A549 (cell line): ENCODE data around the gene MAP3K5. TPM values are rescaled to one million over a fixed set of nuclear protein-coding genes. Genes with fewer than 3 reads are reported as not detected.

ENCODE experiments used
- ATAC-seq, 2 experiments: fragments of 200-7000 bp in 1 of 2; fragments of >200 bp in 1 of 2; cut with Nextera tagmentation in 1 of 2; cut with Tn5 transposase in 1 of 2; 3 replicates each; pipeline versions ENCODE4 v1.8.0 to v1.9.1; 2018 to 2020; ENCODE audit warnings: mild to moderate bottlenecking in 1 of 2, moderate library complexity in 1 of 2
- CTCF ChIA-PET: fragments of 300-600 bp; sonication (Branson Sonifier 250); formaldehyde crosslinking; extraction: SDS; loops from one replicate; lab custom pipeline; 2021; ENCODE audit warnings: antibody characterized with exemption, inconsistent platforms; lab: Yijun Ruan, JAX
- POLR2A ChIA-PET: fragments of 350-600 bp; formaldehyde crosslinking; extraction: SDS; loops from one replicate; lab custom pipeline; 2021; ENCODE audit warnings: antibody characterized with exemption, inconsistent platforms; lab: Yijun Ruan, JAX
- DNase-seq, 2 experiments: peaks; one replicate each; pipeline versions ENCODE4 v3.0.0 to v3.0.0-alpha.2; 2011 to 2016; ENCODE audit warnings: low read depth in 1 of 2, low spot score in 1 of 2
- FAIRE-seq: peaks from 2 replicates; lab custom pipeline; 2011; peaks lifted over from hg19 to GRCh38; lab: Jason Lieb, UNC
- H3K27ac ChIP-seq, 2 experiments: fragments of >200 bp; sonication (Bioruptor Twin); formaldehyde crosslinking; 3 replicates each; pipeline ENCODE4 v1.5.1; 2016 to 2017
- H3K4me1 ChIP-seq: fragments of >200 bp; sonication (Bioruptor Twin); formaldehyde crosslinking; 3 replicates; pipeline ENCODE4 v1.6.1; 2016
- H3K4me2 ChIP-seq: fragments of >200 bp; sonication (Bioruptor Twin); formaldehyde crosslinking; 3 replicates; pipeline ENCODE4 v1.6.1; 2016
- H3K4me3 ChIP-seq: fragments of >200 bp; sonication (Bioruptor Twin); formaldehyde crosslinking; 3 replicates; pipeline ENCODE4 v1.5.1; 2016
- H3K9me3 ChIP-seq: fragments of >200 bp; sonication (Bioruptor Twin); formaldehyde crosslinking; 3 replicates; pipeline ENCODE4 v1.6.1; 2016
- BCL3 ChIP-seq: fragments of >200 bp; sonication (Bioruptor Twin); formaldehyde crosslinking; IDR thresholded peaks from 3 replicates; pipeline ENCODE4 v1.6.1; 2016
- CBX2 ChIP-seq: fragments of 200-600 bp; sonication (generic); IDR thresholded peaks from 2 replicates; pipeline ENCODE4 v1.6.1; 2016; ENCODE audit warnings: low read depth, mild to moderate bottlenecking, borderline replicate concordance
- CEBPB ChIP-seq, 2 experiments: fragments of >200 bp in 1 of 2; sonication (Bioruptor Twin) in 1 of 2; formaldehyde crosslinking in 1 of 2; IDR thresholded peaks; 2 replicates each; pipeline ENCODE4 v1.6.1; 2012 to 2016
- CTCF ChIP-seq: fragments of >200 bp; sonication (Bioruptor Twin); formaldehyde crosslinking; IDR thresholded peaks from 3 replicates; pipeline ENCODE4 v1.5.1; 2016
- FOSB ChIP-seq: fragments of 250-450 bp; sonication (Bioruptor Pico); IDR thresholded peaks from 2 replicates; pipeline ENCODE4 v1.5.0; 2020; ENCODE audit warnings: mild to moderate bottlenecking, moderate library complexity
- FOSL2 ChIP-seq, 2 experiments: fragments of 450-650 bp in 1 of 2; fragments of >200 bp in 1 of 2; sonication (Bioruptor Twin) in 1 of 2; formaldehyde crosslinking; IDR thresholded peaks; 2 replicates each; pipeline versions ENCODE4 v1.5.0 to v1.6.1; 2016 to 2020; ENCODE audit warnings: mild to moderate bottlenecking in 1 of 2, moderate library complexity in 1 of 2
- GATA3 ChIP-seq: IDR thresholded peaks from 2 replicates; pipeline ENCODE4 v1.6.1; 2012; ENCODE audit warnings: borderline replicate concordance
- HMGXB4 ChIP-seq: fragments of 250-450 bp; sonication (Bioruptor Pico); IDR thresholded peaks from 2 replicates; pipeline ENCODE4 v1.5.0; 2021; ENCODE audit warnings: mild to moderate bottlenecking, moderate library complexity, borderline replicate concordance
- JUN ChIP-seq, 2 experiments: fragments of >200 bp; sonication (Bioruptor Twin); formaldehyde crosslinking; IDR thresholded peaks; 2 replicates in 1 of 2; 3 replicates in 1 of 2; pipeline ENCODE4 v1.6.1; 2016 to 2017
- MAX ChIP-seq: IDR thresholded peaks from 2 replicates; pipeline ENCODE4 v1.6.1; 2012
- MAZ ChIP-seq: fragments of 150-350 bp; IDR thresholded peaks from 2 replicates; pipeline ENCODE4 v1.6.1; 2014; ENCODE audit warnings: antibody characterized with exemption, low read depth, low read length, borderline replicate concordance
- MYC ChIP-seq: IDR thresholded peaks from 2 replicates; pipeline ENCODE4 v1.6.1; 2012; ENCODE audit warnings: mild to moderate bottlenecking, inconsistent platforms, low read length, improper control_type of control experiment, borderline replicate concordance
- NFE2L2 ChIP-seq: fragments of 150-350 bp; conservative IDR thresholded peaks from 2 replicates; pipeline ENCODE4 v1.6.1; 2014; ENCODE audit warnings: low read length
- POLR2A ChIP-seq: IDR thresholded peaks from 2 replicates; pipeline ENCODE4 v1.6.1; 2012; ENCODE audit warnings: mild to moderate bottlenecking, low read length
- RAD21 ChIP-seq, 2 experiments: fragments of >200 bp in 1 of 2; sonication (Bioruptor Twin) in 1 of 2; formaldehyde crosslinking in 1 of 2; IDR thresholded peaks in 1 of 2; conservative IDR thresholded peaks in 1 of 2; 2 replicates in 1 of 2; 3 replicates in 1 of 2; pipeline ENCODE4 v1.6.1; 2012 to 2018; ENCODE audit warnings: inconsistent platforms in 1 of 2
- RCOR1 ChIP-seq: fragments of 150-350 bp; IDR thresholded peaks from 2 replicates; pipeline ENCODE4 v1.6.1; 2014; ENCODE audit warnings: antibody characterized with exemption, low read length, low read depth
- RFX5 ChIP-seq: fragments of 450-650 bp; IDR thresholded peaks from 2 replicates; pipeline ENCODE4 v1.7.1; 2014; ENCODE audit warnings: antibody characterized with exemption, mild to moderate bottlenecking, moderate library complexity
- SMC3 ChIP-seq: fragments of >200 bp; sonication (Bioruptor Twin); formaldehyde crosslinking; IDR thresholded peaks from 3 replicates; pipeline ENCODE4 v1.6.1; 2018; ENCODE audit warnings: inconsistent platforms
- TFCP2L1 ChIP-seq: fragments of 250-450 bp; sonication (Bioruptor Pico); IDR thresholded peaks from 2 replicates; pipeline ENCODE4 v1.5.0; 2021; ENCODE audit warnings: mild to moderate bottlenecking
- TP53 ChIP-seq: fragments of 250-450 bp; sonication (Bioruptor Pico); IDR thresholded peaks from 2 replicates; pipeline ENCODE4 v1.5.0; 2021; ENCODE audit warnings: mild to moderate bottlenecking, moderate library complexity
- ZC3H11A ChIP-seq: fragments of 450-650 bp; IDR thresholded peaks from 2 replicates; pipeline ENCODE4 v1.6.1; 2014; ENCODE audit warnings: antibody characterized with exemption, mild to moderate bottlenecking
- ZNF302 ChIP-seq: fragments of 250-450 bp; sonication (Bioruptor Pico); IDR thresholded peaks from 2 replicates; pipeline ENCODE4 v1.9.0; 2021; ENCODE audit warnings: inconsistent platforms, mild to moderate bottlenecking, moderate library complexity
- ZSCAN20 ChIP-seq: fragments of 250-450 bp; sonication (Bioruptor Pico); IDR thresholded peaks from 2 replicates; pipeline ENCODE4 v1.8.0; 2022; ENCODE audit warnings: mild to moderate bottlenecking, moderate library complexity
- WGBS: methylation state at CpG from one replicate; pipeline ENCODE4 v1.1.6; 2017; ENCODE audit errors: missing lambda C conversion rate; 5-methylcytosine and 5-hydroxymethylcytosine counted together
- polyA plus RNA-seq, 4 experiments: library from polyadenylated mRNA; depleted of rRNA in 3 of 4; stranded (reverse); fragments of >200 nt; fragmentation: RNase III in 1 of 4; extraction: RNeasy Plus Mini Kit Qiagen cat#74134 plus additional on column Dnase treatment in 1 of 4; gene quantifications; 2 replicates in 3 of 4; 3 replicates in 1 of 4; pipeline ENCODE4 v1.2.3, GENCODE V29; 2011 to 2017

The MAP3K5 gene
- polyA plus RNA-seq, 2 of the 4 experiments (the other 2 are of a cell fraction): 2.1 to 4.1 TPM

DNA sequence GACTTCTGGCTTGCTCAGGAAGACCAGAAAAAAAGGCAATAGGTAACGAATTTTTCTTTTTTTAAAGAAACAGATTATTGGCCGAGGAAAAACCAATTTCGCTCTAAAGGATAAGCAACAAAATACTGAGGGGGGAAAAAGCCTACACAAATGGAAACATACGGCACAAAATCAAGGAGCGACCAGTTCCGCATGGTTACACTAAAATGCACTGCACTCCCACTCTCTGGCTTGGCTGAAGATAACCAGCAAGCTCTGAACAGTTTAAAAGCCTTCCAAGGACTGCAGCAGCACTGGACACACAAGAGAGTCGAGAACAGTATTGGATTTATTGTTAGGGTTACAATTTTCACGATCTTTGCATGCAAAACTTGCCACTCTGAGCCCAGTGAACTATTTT, 241.2 kb downstream of the MAP3K5 start:
- ATAC-seq: no peak
- Histone ChIP-seq H3K27ac (peak overlapping the region; percentile 93 to 97; a peak in 5 of 6 replicates), H3K9me3 (no peaks in the 10 kb centered on the region), H3K4me2 (peak overlapping the region; percentile 82), H3K4me1 (peaks cover 30% of the 10 kb centered on the region), H3K4me3 (peak overlapping the region; percentile 98; the same call in 2 of the 3 replicates)
- ChIA-PET POLR2A (interaction anchor here (0.7 kb wide), 1 partner anchor 261 kb away, joined by 3 read pairs; the partner anchor contains the start of gene BCLAF1), CTCF (interaction anchor here (0.7 to 3.2 kb wide), 33 partner anchors 9 to 375 kb away, joined by 3 to 26 read pairs (median 5); partner anchors contain the start of gene MAP3K5)
- TF ChIP-seq TFCP2L1 (CRISPR knock-in tag) (no peak), CEBPB (IDR thresholded peaks at IDR 0.05) (no peak), TP53 (no peak), HMGXB4 (CRISPR knock-in tag) (no peak), JUN (IDR thresholded peaks at IDR 0.05) (no peak), GATA3 (no peak), NFE2L2 (no peak), FOSL2 (IDR thresholded peaks at IDR 0.05) (no peak), FOSL2 (CRISPR knock-in tag; IDR thresholded peaks at IDR 0.05) (no peak), MYC (no peak), FOSB (CRISPR knock-in tag) (no peak), ZC3H11A (no peak), RAD21 (conservative IDR thresholded peaks at IDR 0.05 in 1 of 2, IDR thresholded peaks at IDR 0.05 in 1 of 2) (no peak), CBX2 (no peak), BCL3 (no peak), POLR2A (no peak)
- FAIRE-seq: no peak
- WGBS: 86% methylated on average over 8 of the region's 8 CpGs
- DNase-seq: no peak

- 67% methylated on average over 12 of the region's 79 CpGs for WGBS
- CTCF ChIA-PET: interaction anchor here (0.6 to 3.2 kb wide), 40 partner anchors 10 to 324 kb away, joined by 3 to 26 read pairs (median 4); partner anchors contain the start of gene MAP3K5
- peak; percentile 58 to 80 for DNase-seq
- Histone ChIP-seq H3K9me3 (no peaks in the 10 kb centered on the region), H3K4me2 (peak within 1 kb of the TSS; percentile 82)
- TF ChIP-seq POLR2A: peak; percentile 44
- TF ChIP-seq ZSCAN20 (CRISPR knock-in tag): no peak
- TF ChIP-seq RFX5: no peak
- no peak for TF ChIP-seq RCOR1
- TF ChIP-seq JUN (IDR thresholded peaks at IDR 0.05): peak in 1 of 2 experiments; percentile 52; a peak in 1 of 5 replicates
- peak; percentile 87 for TF ChIP-seq CTCF
- TF ChIP-seq SMC3: peak; percentile 75
- TF ChIP-seq FOSL2 (IDR thresholded peaks at IDR 0.05): no peak
- TF ChIP-seq FOSL2 (CRISPR knock-in tag; IDR thresholded peaks at IDR 0.05): peak; percentile 19; the same call in 1 of the 2 replicates
- peak; percentile 63 to 89; a peak in 4 of 5 replicates for TF ChIP-seq RAD21 (conservative IDR thresholded peaks at IDR 0.05 in 1 of 2, IDR thresholded peaks at IDR 0.05 in 1 of 2)
- no peak for TF ChIP-seq ZNF302
- TF ChIP-seq MAZ: no peak
- peak; percentile 29; the same call in 1 of the 2 replicates for TF ChIP-seq HMGXB4 (CRISPR knock-in tag)
- TF ChIP-seq MAX: peak; percentile 60; the same call in 1 of the 2 replicates
- TF ChIP-seq, all 56 proteins: peak for 8
- Histone ChIP-seq H3K4me3 (peak within 1 kb of the TSS; percentile 98), H3K27ac (peak within 1 kb of the TSS; percentile 93 to 97), H3K4me1 (peaks cover 36% of the 10 kb centered on the region)
- POLR2A ChIA-PET: interaction anchor here (0.7 kb wide), 1 partner anchor 261 kb away, joined by 3 read pairs; the partner anchor contains the start of gene BCLAF1
- ATAC-seq: peak; percentile 90 to 94
- no peak for FAIRE-seq
These were observed 241.8 kb downstream of the MAP3K5 start, which contains the start of gene MAP7 for GRCh38 chr6:136550330-136551071. TSS of gene MAP7 (minus strand) at chr6:136550422. CDS start at chr6:136550408, 14 bp downstream.
